HEK293T (cell line): ENCODE measurements around the gene ZMPSTE24.

Experiments used
- ARNT ChIP-seq: fragments of 450-650 bp; IDR thresholded peaks from 2 replicates; pipeline ENCODE4 v1.6.1; 2017; ENCODE audit warnings: mild to moderate bottlenecking
- BHLHE40 ChIP-seq: fragments of 450-650 bp; IDR thresholded peaks from 2 replicates; pipeline ENCODE4 v1.6.1; 2016; ENCODE audit warnings: mild to moderate bottlenecking, moderate library complexity, borderline replicate concordance
- CTBP1 ChIP-seq: fragments of 450-650 bp; IDR thresholded peaks from 2 replicates; pipeline ENCODE4 v1.6.1; 2016; ENCODE audit warnings: borderline replicate concordance
- FOXM1 ChIP-seq: fragments of 450-650 bp; IDR thresholded peaks from 2 replicates; pipeline ENCODE4 v1.6.1; 2017; ENCODE audit warnings: mild to moderate bottlenecking, borderline replicate concordance
- HDGF ChIP-seq: fragments of 450-650 bp; IDR thresholded peaks from 2 replicates; pipeline ENCODE4 v1.6.1; 2017; ENCODE audit warnings: antibody characterized with exemption, borderline replicate concordance
- SUZ12 ChIP-seq: fragments of 450-650 bp; IDR thresholded peaks from 2 replicates; pipeline ENCODE4 v1.6.1; 2016; ENCODE audit warnings: mild to moderate bottlenecking
- ZNF384 ChIP-seq: fragments of 450-650 bp; IDR thresholded peaks from 2 replicates; pipeline ENCODE4 v1.6.1; 2016

- no peak for TF ChIP-seq CTBP1
- TF ChIP-seq HDGF, result no peak
- no peak for TF ChIP-seq ARNT
- TF ChIP-seq SUZ12, result no peak
- TF ChIP-seq BHLHE40, result no peak
- TF ChIP-seq ZNF384, result no peak
- no peak for TF ChIP-seq FOXM1
Measured at GRCh38 chr1:40240390-40240789, 17.6 kb upstream of the ZMPSTE24 start.
